Neural cell (in vitro differentiated cells): ENCODE measurements around the gene RARG. TPM values are rescaled to one million over a fixed set of nuclear protein-coding genes. Genes with fewer than 3 reads are reported as not detected.

Experiments used
- H2AFZ ChIP-seq: fragments of 200-600, 300-800 bp; sonication (generic), shearing (Covaris generic); 2 replicates; pipeline ENCODE4 v1.6.0; 2014; ENCODE audit warnings: low read depth, mild to moderate bottlenecking, antibody characterized with exemption, low read length, moderate library complexity
- H3F3A ChIP-seq: fragments of 200-600 bp; shearing (Covaris generic); 2 replicates; pipeline ENCODE4 v1.6.1; 2016; ENCODE audit warnings: mild to moderate bottlenecking, moderate library complexity, mixed read lengths, antibody characterized with exemption, low read length; ENCODE audit not compliant: insufficient read depth, poor library complexity, severe bottlenecking
- H3K27ac ChIP-seq: fragments of 200-600, 300-800 bp; sonication (generic), shearing (Covaris generic); 2 replicates; pipeline ENCODE4 v1.5.1; 2014; ENCODE audit warnings: mild to moderate bottlenecking, low read length, moderate library complexity
- H3K27me3 ChIP-seq: fragments of 300-800, 200-600 bp; sonication (generic), shearing (Covaris generic); 2 replicates; pipeline ENCODE4 v1.6.0; 2014; ENCODE audit warnings: mild to moderate bottlenecking, low read depth, low read length, moderate library complexity; ENCODE audit not compliant: insufficient read depth
- H3K36me3 ChIP-seq: fragments of 300-800, 200-600 bp; sonication (generic), shearing (Covaris generic); 2 replicates; pipeline ENCODE4 v1.5.1; 2014; ENCODE audit warnings: mild to moderate bottlenecking, antibody characterized with exemption, low read length, moderate library complexity; ENCODE audit not compliant: insufficient read depth
- H3K4me2 ChIP-seq: fragments of 300-800, 200-600 bp; sonication (generic), shearing (Covaris generic); 2 replicates; pipeline ENCODE4 v1.6.0; 2014; ENCODE audit warnings: mild to moderate bottlenecking, low read length
- H3K4me3 ChIP-seq: fragments of 300-800, 200-600 bp; sonication (generic), shearing (Covaris generic); 2 replicates; pipeline ENCODE4 v1.5.1; 2014; ENCODE audit warnings: mild to moderate bottlenecking, low read length, moderate library complexity
- H3K79me2 ChIP-seq: fragments of 200-600 bp; shearing (Covaris generic); replicated peaks from 2 replicates; pipeline ENCODE4 v1.6.0; 2014; ENCODE audit warnings: mild to moderate bottlenecking, low read length, moderate library complexity; ENCODE audit not compliant: insufficient read depth
- H3K9ac ChIP-seq: fragments of 300-800, 200-600 bp; sonication (generic), shearing (Covaris generic); 2 replicates; pipeline ENCODE4 v1.6.1; 2016; ENCODE audit warnings: mild to moderate bottlenecking, low read length, mixed read lengths
- H3K9me2 ChIP-seq: fragments of 200-600 bp; shearing (Covaris generic); 2 replicates; pipeline ENCODE4 v1.6.1; 2016; ENCODE audit warnings: mild to moderate bottlenecking, low read length, mixed read lengths; ENCODE audit not compliant: insufficient read depth
- H3K9me3 ChIP-seq: fragments of 200-600, 300-800 bp; sonication (generic), shearing (Covaris generic); 2 replicates; pipeline ENCODE4 v1.6.1; 2016; ENCODE audit warnings: mild to moderate bottlenecking, mixed run types, low read length, moderate library complexity, mixed read lengths
- H4K20me1 ChIP-seq: fragments of 200-600 bp; shearing (Covaris generic); 2 replicates; pipeline ENCODE4 v1.6.1; 2016; ENCODE audit warnings: mild to moderate bottlenecking, mixed run types; ENCODE audit not compliant: insufficient read depth
- CTCF ChIP-seq: fragments of 450-650 bp; IDR thresholded peaks from 2 replicates; pipeline ENCODE4 v1.5.1; 2014; ENCODE audit warnings: antibody characterized with exemption, mild to moderate bottlenecking, moderate library complexity; ENCODE audit not compliant: poor library complexity, severe bottlenecking
- EP300 ChIP-seq: fragments of 450-650 bp; conservative IDR thresholded peaks from 2 replicates; pipeline ENCODE4 v1.6.1; 2014; ENCODE audit warnings: antibody characterized with exemption, mild to moderate bottlenecking, moderate library complexity; ENCODE audit not compliant: poor library complexity, severe bottlenecking
- EZH2 ChIP-seq: fragments of 200-600, 300-800 bp; shearing (Covaris generic), sonication (generic); IDR thresholded peaks from 2 replicates; pipeline ENCODE4 v1.6.1; 2014; ENCODE audit warnings: antibody characterized with exemption, low read length, borderline replicate concordance, mild to moderate bottlenecking; ENCODE audit not compliant: insufficient read depth, poor library complexity, severe bottlenecking
- MXI1 ChIP-seq: fragments of 450-650 bp; conservative IDR thresholded peaks from 2 replicates; pipeline ENCODE4 v1.6.1; 2014; ENCODE audit warnings: antibody characterized with exemption, mild to moderate bottlenecking; ENCODE audit not compliant: poor library complexity, severe bottlenecking
- POLR2AphosphoS5 ChIP-seq: IDR thresholded peaks from 2 replicates; pipeline ENCODE4 v1.6.1; 2012
- RAD21 ChIP-seq: fragments of 450-650 bp; conservative IDR thresholded peaks from 2 replicates; pipeline ENCODE4 v1.6.1; 2014; ENCODE audit warnings: antibody characterized with exemption, mild to moderate bottlenecking, moderate library complexity
- SMC3 ChIP-seq: fragments of 450-650 bp; conservative IDR thresholded peaks from 2 replicates; pipeline ENCODE4 v1.6.1; 2014; ENCODE audit warnings: antibody characterized with exemption, mild to moderate bottlenecking, moderate library complexity; ENCODE audit not compliant: poor library complexity
- TAF1 ChIP-seq: IDR thresholded peaks from 2 replicates; pipeline ENCODE4 v1.6.1; 2012; ENCODE audit warnings: low read depth
- polyA plus RNA-seq: library from polyadenylated mRNA; depleted of rRNA; stranded (reverse); fragments of >200 nt; gene quantifications from 2 replicates; pipeline ENCODE4 v1.2.3, GENCODE V29; 2014
- TF ChIP-seq, protein P1 (sequence below): IDR thresholded peaks from 2 replicates; pipeline ENCODE4 v1.6.1; 2012; ENCODE audit warnings: borderline replicate concordance

Gene RARG
- polyA plus RNA-seq, 1 donor from 2014 or later = 0.61 TPM

GRCh38 chr12:53193040-53193439, 39.0 kb downstream of the RARG start:
- no peaks in the 10 kb centered on the region for H3K9me3 ChIP-seq
- no peak overlapping the region for H2AFZ ChIP-seq
- no peak overlapping the region for H3K9ac ChIP-seq
- no peak overlapping the region for H3K4me2 ChIP-seq
- no peaks in the 10 kb centered on the region for H4K20me1 ChIP-seq
- peaks cover 13% of the 10 kb centered on the region for H3K27me3 ChIP-seq
- TF ChIP-seq CTCF (no peak), SMC3 (no peak), EP300 (no peak), POLR2AphosphoS5 (no peak), MXI1 (no peak), EZH2 (no peak), TAF1 (no peak), RAD21 (no peak)
- TF ChIP-seq, protein P1, sequence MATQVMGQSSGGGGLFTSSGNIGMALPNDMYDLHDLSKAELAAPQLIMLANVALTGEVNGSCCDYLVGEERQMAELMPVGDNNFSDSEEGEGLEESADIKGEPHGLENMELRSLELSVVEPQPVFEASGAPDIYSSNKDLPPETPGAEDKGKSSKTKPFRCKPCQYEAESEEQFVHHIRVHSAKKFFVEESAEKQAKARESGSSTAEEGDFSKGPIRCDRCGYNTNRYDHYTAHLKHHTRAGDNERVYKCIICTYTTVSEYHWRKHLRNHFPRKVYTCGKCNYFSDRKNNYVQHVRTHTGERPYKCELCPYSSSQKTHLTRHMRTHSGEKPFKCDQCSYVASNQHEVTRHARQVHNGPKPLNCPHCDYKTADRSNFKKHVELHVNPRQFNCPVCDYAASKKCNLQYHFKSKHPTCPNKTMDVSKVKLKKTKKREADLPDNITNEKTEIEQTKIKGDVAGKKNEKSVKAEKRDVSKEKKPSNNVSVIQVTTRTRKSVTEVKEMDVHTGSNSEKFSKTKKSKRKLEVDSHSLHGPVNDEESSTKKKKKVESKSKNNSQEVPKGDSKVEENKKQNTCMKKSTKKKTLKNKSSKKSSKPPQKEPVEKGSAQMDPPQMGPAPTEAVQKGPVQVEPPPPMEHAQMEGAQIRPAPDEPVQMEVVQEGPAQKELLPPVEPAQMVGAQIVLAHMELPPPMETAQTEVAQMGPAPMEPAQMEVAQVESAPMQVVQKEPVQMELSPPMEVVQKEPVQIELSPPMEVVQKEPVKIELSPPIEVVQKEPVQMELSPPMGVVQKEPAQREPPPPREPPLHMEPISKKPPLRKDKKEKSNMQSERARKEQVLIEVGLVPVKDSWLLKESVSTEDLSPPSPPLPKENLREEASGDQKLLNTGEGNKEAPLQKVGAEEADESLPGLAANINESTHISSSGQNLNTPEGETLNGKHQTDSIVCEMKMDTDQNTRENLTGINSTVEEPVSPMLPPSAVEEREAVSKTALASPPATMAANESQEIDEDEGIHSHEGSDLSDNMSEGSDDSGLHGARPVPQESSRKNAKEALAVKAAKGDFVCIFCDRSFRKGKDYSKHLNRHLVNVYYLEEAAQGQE = no peak
- no peaks in the 10 kb centered on the region for H3K36me3 ChIP-seq
- H3K27ac ChIP-seq = no peak overlapping the region
- H3K9me2 ChIP-seq = no peaks in the 10 kb centered on the region
- no peaks in the 10 kb centered on the region for H3K79me2 ChIP-seq
- no peaks in the 10 kb centered on the region for H3F3A ChIP-seq
- no peak overlapping the region for H3K4me3 ChIP-seq

DNA sequence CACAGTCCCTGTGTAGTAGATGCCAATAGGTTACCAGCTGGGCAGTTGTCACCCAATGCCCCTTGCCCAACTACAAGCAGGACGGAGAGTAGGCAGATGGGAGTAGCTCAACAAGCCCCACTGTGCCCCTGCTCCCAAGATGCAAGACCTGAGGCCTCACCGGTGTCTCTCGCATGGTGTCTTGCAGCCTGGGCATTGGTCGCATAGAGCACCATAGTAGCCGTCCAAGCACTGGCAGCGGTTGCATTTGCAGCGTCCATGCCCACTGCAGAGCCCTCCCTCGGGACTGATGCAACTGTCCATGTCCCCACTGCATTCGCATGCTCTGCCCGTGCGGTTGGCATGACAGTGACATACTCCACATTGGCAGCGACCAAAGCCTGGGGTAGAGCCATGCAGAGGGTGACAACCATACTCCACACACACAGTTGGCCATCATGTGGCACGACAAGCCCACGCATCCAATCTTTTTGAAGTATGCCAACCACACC, 39.4 kb downstream of the RARG start:
- H3K9me2 ChIP-seq = no peaks in the 10 kb centered on the region
- H3K27ac ChIP-seq = no peak overlapping the region
- no peaks in the 10 kb centered on the region for H4K20me1 ChIP-seq
- no peak overlapping the region for H3K4me2 ChIP-seq
- H3K27me3 ChIP-seq = peaks cover 8% of the 10 kb centered on the region
- no peaks in the 10 kb centered on the region for H3K79me2 ChIP-seq
- H3K4me3 ChIP-seq = no peak overlapping the region
- no peak overlapping the region for H3K9ac ChIP-seq
- H3K9me3 ChIP-seq = no peaks in the 10 kb centered on the region
- TF ChIP-seq EZH2 = no peak
- no peak for TF ChIP-seq SMC3
- TF ChIP-seq RAD21 = no peak
- no peak for TF ChIP-seq EP300
- TF ChIP-seq POLR2AphosphoS5 = no peak
- no peak for TF ChIP-seq CTCF
- TF ChIP-seq TAF1 = no peak
- TF ChIP-seq, protein P1 = no peak
- no peak for TF ChIP-seq MXI1
- no peaks in the 10 kb centered on the region for H3F3A ChIP-seq
- H3K36me3 ChIP-seq = no peaks in the 10 kb centered on the region
- H2AFZ ChIP-seq = no peak overlapping the region
